ENCODE data around the gene PRKCA. TPM values are rescaled to one million over a fixed set of nuclear protein-coding genes. Genes with fewer than 3 reads are reported as not detected.

PRKCA gene
- total and polyA plus RNA-seq, 2 of the 13 experiments (the other 11 are each of a cell fraction or from before 2014, with no cell fraction given), result 18.5 to 21.5 TPM

- TF ChIP-seq, protein P1, sequence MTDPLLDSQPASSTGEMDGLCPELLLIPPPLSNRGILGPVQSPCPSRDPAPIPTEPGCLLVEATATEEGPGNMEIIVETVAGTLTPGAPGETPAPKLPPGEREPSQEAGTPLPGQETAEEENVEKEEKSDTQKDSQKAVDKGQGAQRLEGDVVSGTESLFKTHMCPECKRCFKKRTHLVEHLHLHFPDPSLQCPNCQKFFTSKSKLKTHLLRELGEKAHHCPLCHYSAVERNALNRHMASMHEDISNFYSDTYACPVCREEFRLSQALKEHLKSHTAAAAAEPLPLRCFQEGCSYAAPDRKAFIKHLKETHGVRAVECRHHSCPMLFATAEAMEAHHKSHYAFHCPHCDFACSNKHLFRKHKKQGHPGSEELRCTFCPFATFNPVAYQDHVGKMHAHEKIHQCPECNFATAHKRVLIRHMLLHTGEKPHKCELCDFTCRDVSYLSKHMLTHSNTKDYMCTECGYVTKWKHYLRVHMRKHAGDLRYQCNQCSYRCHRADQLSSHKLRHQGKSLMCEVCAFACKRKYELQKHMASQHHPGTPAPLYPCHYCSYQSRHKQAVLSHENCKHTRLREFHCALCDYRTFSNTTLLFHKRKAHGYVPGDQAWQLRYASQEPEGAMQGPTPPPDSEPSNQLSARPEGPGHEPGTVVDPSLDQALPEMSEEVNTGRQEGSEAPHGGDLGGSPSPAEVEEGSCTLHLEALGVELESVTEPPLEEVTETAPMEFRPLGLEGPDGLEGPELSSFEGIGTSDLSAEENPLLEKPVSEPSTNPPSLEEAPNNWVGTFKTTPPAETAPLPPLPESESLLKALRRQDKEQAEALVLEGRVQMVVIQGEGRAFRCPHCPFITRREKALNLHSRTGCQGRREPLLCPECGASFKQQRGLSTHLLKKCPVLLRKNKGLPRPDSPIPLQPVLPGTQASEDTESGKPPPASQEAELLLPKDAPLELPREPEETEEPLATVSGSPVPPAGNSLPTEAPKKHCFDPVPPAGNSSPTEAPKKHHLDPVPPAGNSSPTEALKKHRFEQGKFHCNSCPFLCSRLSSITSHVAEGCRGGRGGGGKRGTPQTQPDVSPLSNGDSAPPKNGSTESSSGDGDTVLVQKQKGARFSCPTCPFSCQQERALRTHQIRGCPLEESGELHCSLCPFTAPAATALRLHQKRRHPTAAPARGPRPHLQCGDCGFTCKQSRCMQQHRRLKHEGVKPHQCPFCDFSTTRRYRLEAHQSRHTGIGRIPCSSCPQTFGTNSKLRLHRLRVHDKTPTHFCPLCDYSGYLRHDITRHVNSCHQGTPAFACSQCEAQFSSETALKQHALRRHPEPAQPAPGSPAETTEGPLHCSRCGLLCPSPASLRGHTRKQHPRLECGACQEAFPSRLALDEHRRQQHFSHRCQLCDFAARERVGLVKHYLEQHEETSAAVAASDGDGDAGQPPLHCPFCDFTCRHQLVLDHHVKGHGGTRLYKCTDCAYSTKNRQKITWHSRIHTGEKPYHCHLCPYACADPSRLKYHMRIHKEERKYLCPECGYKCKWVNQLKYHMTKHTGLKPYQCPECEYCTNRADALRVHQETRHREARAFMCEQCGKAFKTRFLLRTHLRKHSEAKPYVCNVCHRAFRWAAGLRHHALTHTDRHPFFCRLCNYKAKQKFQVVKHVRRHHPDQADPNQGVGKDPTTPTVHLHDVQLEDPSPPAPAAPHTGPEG (CRISPR knock-in tag; IDR thresholded peaks at IDR 0.05), result no peak
- TF ChIP-seq, protein P2, sequence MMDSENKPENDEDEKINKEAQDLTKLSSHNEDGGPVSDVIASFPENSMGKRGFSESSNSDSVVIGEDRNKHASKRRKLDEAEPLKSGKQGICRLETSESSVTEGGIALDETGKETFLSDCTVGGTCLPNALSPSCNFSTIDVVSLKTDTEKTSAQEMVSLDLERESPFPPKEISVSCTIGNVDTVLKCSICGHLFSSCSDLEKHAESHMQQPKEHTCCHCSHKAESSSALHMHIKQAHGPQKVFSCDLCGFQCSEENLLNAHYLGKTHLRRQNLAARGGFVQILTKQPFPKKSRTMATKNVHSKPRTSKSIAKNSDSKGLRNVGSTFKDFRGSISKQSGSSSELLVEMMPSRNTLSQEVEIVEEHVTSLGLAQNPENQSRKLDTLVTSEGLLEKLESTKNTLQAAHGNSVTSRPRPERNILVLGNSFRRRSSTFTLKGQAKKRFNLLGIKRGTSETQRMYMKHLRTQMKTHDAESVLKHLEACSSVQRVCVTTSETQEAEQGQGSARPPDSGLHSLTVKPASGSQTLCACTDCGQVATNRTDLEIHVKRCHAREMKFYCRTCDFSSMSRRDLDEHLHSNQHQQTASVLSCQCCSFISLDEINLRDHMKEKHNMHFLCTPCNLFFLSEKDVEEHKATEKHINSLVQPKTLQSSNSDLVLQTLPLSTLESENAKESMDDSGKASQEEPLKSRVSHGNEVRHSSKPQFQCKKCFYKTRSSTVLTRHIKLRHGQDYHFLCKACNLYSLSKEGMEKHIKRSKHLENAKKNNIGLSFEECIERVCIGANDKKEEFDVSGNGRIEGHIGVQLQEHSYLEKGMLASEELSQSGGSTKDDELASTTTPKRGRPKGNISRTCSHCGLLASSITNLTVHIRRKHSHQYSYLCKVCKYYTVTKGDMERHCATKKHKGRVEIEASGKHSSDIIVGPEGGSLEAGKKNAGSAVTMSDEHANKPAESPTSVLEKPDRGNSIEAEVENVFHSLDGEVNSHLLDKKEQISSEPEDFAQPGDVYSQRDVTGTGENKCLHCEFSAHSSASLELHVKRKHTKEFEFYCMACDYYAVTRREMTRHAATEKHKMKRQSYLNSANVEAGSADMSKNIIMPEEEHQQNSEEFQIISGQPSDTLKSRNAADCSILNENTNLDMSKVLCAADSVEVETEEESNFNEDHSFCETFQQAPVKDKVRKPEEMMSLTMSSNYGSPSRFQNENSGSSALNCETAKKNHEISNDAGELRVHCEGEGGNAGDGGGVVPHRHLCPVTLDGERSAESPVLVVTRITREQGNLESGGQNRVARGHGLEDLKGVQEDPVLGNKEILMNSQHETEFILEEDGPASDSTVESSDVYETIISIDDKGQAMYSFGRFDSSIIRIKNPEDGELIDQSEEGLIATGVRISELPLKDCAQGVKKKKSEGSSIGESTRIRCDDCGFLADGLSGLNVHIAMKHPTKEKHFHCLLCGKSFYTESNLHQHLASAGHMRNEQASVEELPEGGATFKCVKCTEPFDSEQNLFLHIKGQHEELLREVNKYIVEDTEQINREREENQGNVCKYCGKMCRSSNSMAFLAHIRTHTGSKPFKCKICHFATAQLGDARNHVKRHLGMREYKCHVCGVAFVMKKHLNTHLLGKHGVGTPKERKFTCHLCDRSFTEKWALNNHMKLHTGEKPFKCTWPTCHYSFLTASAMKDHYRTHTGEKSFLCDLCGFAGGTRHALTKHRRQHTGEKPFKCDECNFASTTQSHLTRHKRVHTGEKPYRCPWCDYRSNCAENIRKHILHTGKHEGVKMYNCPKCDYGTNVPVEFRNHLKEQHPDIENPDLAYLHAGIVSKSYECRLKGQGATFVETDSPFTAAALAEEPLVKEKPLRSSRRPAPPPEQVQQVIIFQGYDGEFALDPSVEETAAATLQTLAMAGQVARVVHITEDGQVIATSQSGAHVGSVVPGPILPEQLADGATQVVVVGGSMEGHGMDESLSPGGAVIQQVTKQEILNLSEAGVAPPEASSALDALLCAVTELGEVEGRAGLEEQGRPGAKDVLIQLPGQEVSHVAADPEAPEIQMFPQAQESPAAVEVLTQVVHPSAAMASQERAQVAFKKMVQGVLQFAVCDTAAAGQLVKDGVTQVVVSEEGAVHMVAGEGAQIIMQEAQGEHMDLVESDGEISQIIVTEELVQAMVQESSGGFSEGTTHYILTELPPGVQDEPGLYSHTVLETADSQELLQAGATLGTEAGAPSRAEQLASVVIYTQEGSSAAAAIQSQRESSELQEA (CRISPR knock-in tag; IDR thresholded peaks at IDR 0.05; ENCODE audit: not compliant biosample characterization), result no peak
- TF ChIP-seq ZNF777 (CRISPR knock-in tag; IDR thresholded peaks at IDR 0.05) (peak; percentile 92), ZFP36L2 (CRISPR knock-in tag; IDR thresholded peaks at IDR 0.05) (no peak), ZNF780A (CRISPR knock-in tag; IDR thresholded peaks at IDR 0.05) (no peak)
Observed at GRCh38 chr17:66834919-66835454, 532.6 kb downstream of the PRKCA start, which contains the start of gene CACNG5 (continued).

All from HepG2 (cell line).